CD14-positive monocyte (primary cell): ENCODE measurements around the gene DOK4. TPM values are rescaled to one million over a fixed set of nuclear protein-coding genes. Genes with fewer than 3 reads are reported as not detected.

Source experiments
- DNase-seq, 3 donors: peaks; one replicate each; pipeline ENCODE4 v3.0.0-alpha.2; 2011 to 2022
- H2AFZ ChIP-seq: 2 replicates; pipeline ENCODE4 v1.6.0; 2012; ENCODE audit warnings: mild to moderate bottlenecking, low read depth, low read length, inconsistent platforms; ENCODE audit not compliant: insufficient read depth, poor library complexity, severe bottlenecking
- H3K27ac ChIP-seq, 2 donors: 1 replicate in 1 of 2; 2 replicates in 1 of 2; pipeline ENCODE4 v1.5.1; 2012 to 2013; ENCODE audit warnings: low read length in 2 of 2, control low read depth in 1 of 2, inconsistent platforms in 1 of 2, low read depth in 1 of 2, mild to moderate bottlenecking in 1 of 2
- H3K27me3 ChIP-seq, 2 donors: one replicate each; pipeline versions ENCODE4 v1.6.0 to v1.6.1; 2011 to 2013; ENCODE audit warnings: low read length in 2 of 2; ENCODE audit not compliant: control insufficient read depth in 2 of 2, insufficient read depth in 2 of 2
- H3K36me3 ChIP-seq, 2 donors: replicated peaks in 1 of 2; 1 replicate in 1 of 2; 2 replicates in 1 of 2; pipeline versions ENCODE4 v1.5.1 to v1.6.1; 2012 to 2013; ENCODE audit warnings: low read length in 2 of 2, control low read depth in 1 of 2, inconsistent platforms in 1 of 2, mild to moderate bottlenecking in 1 of 2; ENCODE audit not compliant: insufficient read depth in 2 of 2, control insufficient read depth in 1 of 2
- H3K4me1 ChIP-seq, 2 donors: 1 replicate in 1 of 2; 2 replicates in 1 of 2; pipeline versions ENCODE4 v1.5.1 to v1.6.1; 2012 to 2013; ENCODE audit warnings: low read length in 2 of 2, control low read depth in 1 of 2, inconsistent platforms in 1 of 2, mild to moderate bottlenecking in 1 of 2, moderate library complexity in 1 of 2; ENCODE audit not compliant: insufficient read depth in 2 of 2, control insufficient read depth in 1 of 2
- H3K4me2 ChIP-seq: replicated peaks from 2 replicates; pipeline ENCODE3; 2012; ENCODE audit warnings: low read length, moderate library complexity, mild to moderate bottlenecking; ENCODE audit not compliant: poor library complexity, severe bottlenecking; ENCODE audit errors: extremely low read depth
- H3K4me3 ChIP-seq, 3 experiments: fragments of 200-600 bp in 1 of 3; sonication (generic) in 1 of 3; replicated peaks in 1 of 3; 1 replicate in 2 of 3; 2 replicates in 1 of 3; pipeline ENCODE4 v1.5.1; 2011 to 2013; ENCODE audit warnings: low read length in 3 of 3, mild to moderate bottlenecking in 3 of 3, control low read depth in 2 of 3, low read depth in 2 of 3, inconsistent platforms in 1 of 3, moderate library complexity in 1 of 3
- H3K79me2 ChIP-seq: 2 replicates; pipeline ENCODE4 v1.6.0; 2012; ENCODE audit warnings: mild to moderate bottlenecking, control low read depth, inconsistent platforms, low read length, moderate library complexity; ENCODE audit not compliant: insufficient read depth
- H3K9ac ChIP-seq: 2 replicates; pipeline ENCODE4 v1.6.0; 2017; ENCODE audit warnings: low read length, mild to moderate bottlenecking; ENCODE audit not compliant: insufficient read depth, poor library complexity, severe bottlenecking
- H3K9me3 ChIP-seq, 2 donors: replicated peaks in 1 of 2; 1 replicate in 1 of 2; 2 replicates in 1 of 2; pipeline versions ENCODE4 v1.5.1 to v1.6.1; 2012 to 2013; ENCODE audit warnings: low read length in 2 of 2, control low read depth in 1 of 2; ENCODE audit not compliant: control insufficient read depth in 1 of 2, insufficient read depth in 1 of 2
- H4K20me1 ChIP-seq: 2 replicates; pipeline ENCODE4 v1.6.0; 2012; ENCODE audit warnings: mild to moderate bottlenecking, low read length, control low read depth, moderate library complexity; ENCODE audit not compliant: insufficient read depth
- H3K27ac Mint-ChIP-seq, 7 donors: one replicate each; pipeline ENCODE4 v1.8.0; 2020; ENCODE audit warnings: mild to moderate bottlenecking in 7 of 7, mixed read lengths in 7 of 7, moderate library complexity in 6 of 7, inconsistent platforms in 2 of 7
- H3K27me3 Mint-ChIP-seq, 3 donors: one replicate each; pipeline ENCODE4 v1.8.0; 2021 to 2022; ENCODE audit warnings: low read depth in 3 of 3, mild to moderate bottlenecking in 3 of 3, mixed read lengths in 3 of 3, moderate library complexity in 3 of 3, inconsistent platforms in 1 of 3
- H3K36me3 Mint-ChIP-seq, 2 donors: one replicate each; pipeline ENCODE4 v1.8.0; 2020; ENCODE audit warnings: mixed read lengths in 2 of 2, inconsistent platforms in 1 of 2, mild to moderate bottlenecking in 1 of 2
- H3K4me1 Mint-ChIP-seq: one replicate; pipeline ENCODE4 v1.8.0; 2020; ENCODE audit warnings: mild to moderate bottlenecking, mixed read lengths
- H3K4me3 Mint-ChIP-seq, 2 donors: one replicate each; pipeline ENCODE4 v1.8.0; 2020; ENCODE audit warnings: mild to moderate bottlenecking in 2 of 2, mixed read lengths in 2 of 2, moderate library complexity in 1 of 2
- H3K9me3 Mint-ChIP-seq, 7 donors: one replicate each; pipeline ENCODE4 v1.8.0; 2020 to 2022; ENCODE audit warnings: mixed read lengths in 7 of 7, mild to moderate bottlenecking in 6 of 7, moderate library complexity in 6 of 7, inconsistent platforms in 2 of 7
- CTCF ChIP-seq: fragments of 200-600 bp; IDR thresholded peaks from one replicate; pipeline ENCODE4 v1.8.0; 2022; ENCODE audit warnings: antibody characterized with exemption, mild to moderate bottlenecking
- WGBS: methylation state at CpG from one replicate; pipeline ENCODE4 v1.1.5; 2013; ENCODE audit warnings: missing lambda C conversion rate; ENCODE audit not compliant: insufficient coverage; 5-methylcytosine and 5-hydroxymethylcytosine counted together
- intact Hi-C, 2 donors: fragments of 100-400 bp; cut with micrococcal nuclease; formaldehyde crosslinking; loops; one replicate each; pipeline versions ENCODE4 v1.15.0 to v1.15.1; 2023
- polyA plus RNA-seq, 3 donors: library from polyadenylated mRNA; depleted of rRNA in 1 of 3; unstranded in 2 of 3; stranded (reverse) in 1 of 3; fragments of 300-500 nt in 2 of 3; fragments of >200 nt in 1 of 3; fragmentation: Illumina TruSeq in 2 of 3; gene quantifications; 1 replicate in 2 of 3; 2 replicates in 1 of 3; pipeline ENCODE4 v1.2.3, GENCODE V29; 2012 to 2021

The DOK4 gene
- polyA plus RNA-seq, 3 donors = 0.09 to 0.17 TPM; not detected in 1

DNA sequence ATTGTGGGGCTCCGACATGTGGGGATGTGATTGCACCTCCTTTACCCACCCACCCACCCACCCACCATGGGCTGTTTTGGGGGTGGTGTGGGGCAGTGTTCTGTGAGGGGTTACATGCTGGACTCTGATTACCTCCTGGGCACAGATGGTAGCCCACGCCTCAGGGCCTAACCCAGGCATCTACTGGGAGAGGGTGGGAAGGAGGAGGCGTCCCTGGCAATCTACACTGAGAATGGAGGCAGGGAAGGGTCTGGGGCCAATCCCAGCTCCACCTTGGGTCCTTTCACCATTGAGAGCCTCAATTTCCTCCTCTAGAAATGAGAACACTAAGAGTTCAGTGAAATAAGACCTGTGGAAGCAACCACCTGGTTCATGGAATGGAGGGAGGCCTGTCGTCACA is 11.7 kb upstream of the DOK4 start:
- Histone ChIP-seq H3K4me1 (no peaks in the 10 kb centered on the region), H3K9me3 (no peaks in the 10 kb centered on the region), H3K27ac (no peak overlapping the region), H3K27me3 (no peaks in the 10 kb centered on the region), H3K36me3 (no peaks in the 10 kb centered on the region), H4K20me1 (no peaks in the 10 kb centered on the region), H3K4me3 (no peak overlapping the region), H2AFZ (no peak overlapping the region), H3K9ac (no peak overlapping the region), H3K79me2 (no peaks in the 10 kb centered on the region), H3K4me2 (no peak overlapping the region)
- H3K4me1 Mint-ChIP-seq = no peaks in the 10 kb centered on the region
- H3K36me3 Mint-ChIP-seq = no peaks in the 10 kb centered on the region
- intact Hi-C loops = no loop called here
- H3K4me3 Mint-ChIP-seq = no peak overlapping the region
- no peaks in the 10 kb centered on the region for H3K9me3 Mint-ChIP-seq
- H3K27ac Mint-ChIP-seq = no peak overlapping the region
- H3K27me3 Mint-ChIP-seq = peaks cover 1 to 5% (median 2%) of the 10 kb centered on the region in 3 donors
- no CpG with 5 or more reads among the region's 4 CpGs for WGBS
- no peak for TF ChIP-seq CTCF
- DNase-seq = no peak

- no peaks in the 10 kb centered on the region for H3K27me3 ChIP-seq
- H3K4me3 ChIP-seq = no peak overlapping the region
- H4K20me1 ChIP-seq = no peaks in the 10 kb centered on the region
- H3K9me3 ChIP-seq = no peaks in the 10 kb centered on the region
- no peaks in the 10 kb centered on the region for H3K9me3 Mint-ChIP-seq
- WGBS = 91% methylated on average over 9 of the region's 13 CpGs
- H3K27ac ChIP-seq = no peak overlapping the region
- H3K27me3 Mint-ChIP-seq = peaks cover 1 to 5% (median 2%) of the 10 kb centered on the region in 3 donors
- no peaks in the 10 kb centered on the region for H3K79me2 ChIP-seq
- H3K36me3 ChIP-seq = no peaks in the 10 kb centered on the region
- H3K27ac Mint-ChIP-seq = no peak overlapping the region
- H3K4me1 ChIP-seq = no peaks in the 10 kb centered on the region
- no peak for TF ChIP-seq CTCF
- H3K4me2 ChIP-seq = no peak overlapping the region
- no peaks in the 10 kb centered on the region for H3K36me3 Mint-ChIP-seq
- no peak overlapping the region for H2AFZ ChIP-seq
- no peak overlapping the region for H3K4me3 Mint-ChIP-seq
- DNase-seq = no peak
- H3K9ac ChIP-seq = no peak overlapping the region
- intact Hi-C loops = no loop called here
- H3K4me1 Mint-ChIP-seq = no peaks in the 10 kb centered on the region
Measured at GRCh38 chr16:57497121-57497520, 10.8 kb upstream of the DOK4 start.
